GM12865 (cell line): ENCODE data around the gene ASAP3.

Experiments used
- DNase-seq: peaks from one replicate; pipeline ENCODE4 v3.0.0; 2010; ENCODE audit warnings: low read depth
- H3K4me3 ChIP-seq: 2 replicates; pipeline ENCODE4 v1.5.1; 2011; ENCODE audit warnings: mild to moderate bottlenecking, low read depth, low read length, control low read depth
- CTCF ChIP-seq: IDR thresholded peaks from 2 replicates; pipeline ENCODE4 v1.5.1; 2011; ENCODE audit warnings: low read length, control low read depth, low read depth, inconsistent platforms; ENCODE audit not compliant: insufficient read depth; ENCODE audit errors: missing control alignments

ASAP3 gene

GRCh38 chr1:23475641-23476040 is 8.3 kb downstream of the ASAP3 start:
- no peak for DNase-seq
- H3K4me3 ChIP-seq, result no peak overlapping the region
- no peak for TF ChIP-seq CTCF

- H3K4me3 ChIP-seq, result no peak overlapping the region
- no peak for DNase-seq
- no peak for TF ChIP-seq CTCF
Measured at GRCh38 chr1:23475134-23475628, 8.8 kb downstream of the ASAP3 start.

GRCh38 chr1:23473037-23473800 is 10.8 kb downstream of the ASAP3 start:
- H3K4me3 ChIP-seq, result no peak overlapping the region
- no peak for TF ChIP-seq CTCF
- no peak for DNase-seq

GRCh38 chr1:23472351-23473036 is 11.5 kb downstream of the ASAP3 start:
- no peak for TF ChIP-seq CTCF
- DNase-seq, result no peak
- H3K4me3 ChIP-seq, result no peak overlapping the region

GRCh38 chr1:23471473-23472075 is 12.4 kb downstream of the ASAP3 start:
- no peak for TF ChIP-seq CTCF
- no peak for DNase-seq
- H3K4me3 ChIP-seq, result no peak overlapping the region

GRCh38 chr1:23470282-23471070 is 13.5 kb downstream of the ASAP3 start:
- H3K4me3 ChIP-seq, result no peak overlapping the region
- no peak for TF ChIP-seq CTCF
- no peak for DNase-seq
